ENCODE data around the gene PNLDC1. TPM values are rescaled to one million over a fixed set of nuclear protein-coding genes. Genes with fewer than 3 reads are reported as not detected.
"Not testable (repeated sequence)": the region's sequence is repeated elsewhere in the genome, so short reads cannot be mapped to it uniquely, and the experiment has no call there.

Gene PNLDC1
- total RNA-seq, 1 donor from 2014 or later = 0.11 TPM

DNA sequence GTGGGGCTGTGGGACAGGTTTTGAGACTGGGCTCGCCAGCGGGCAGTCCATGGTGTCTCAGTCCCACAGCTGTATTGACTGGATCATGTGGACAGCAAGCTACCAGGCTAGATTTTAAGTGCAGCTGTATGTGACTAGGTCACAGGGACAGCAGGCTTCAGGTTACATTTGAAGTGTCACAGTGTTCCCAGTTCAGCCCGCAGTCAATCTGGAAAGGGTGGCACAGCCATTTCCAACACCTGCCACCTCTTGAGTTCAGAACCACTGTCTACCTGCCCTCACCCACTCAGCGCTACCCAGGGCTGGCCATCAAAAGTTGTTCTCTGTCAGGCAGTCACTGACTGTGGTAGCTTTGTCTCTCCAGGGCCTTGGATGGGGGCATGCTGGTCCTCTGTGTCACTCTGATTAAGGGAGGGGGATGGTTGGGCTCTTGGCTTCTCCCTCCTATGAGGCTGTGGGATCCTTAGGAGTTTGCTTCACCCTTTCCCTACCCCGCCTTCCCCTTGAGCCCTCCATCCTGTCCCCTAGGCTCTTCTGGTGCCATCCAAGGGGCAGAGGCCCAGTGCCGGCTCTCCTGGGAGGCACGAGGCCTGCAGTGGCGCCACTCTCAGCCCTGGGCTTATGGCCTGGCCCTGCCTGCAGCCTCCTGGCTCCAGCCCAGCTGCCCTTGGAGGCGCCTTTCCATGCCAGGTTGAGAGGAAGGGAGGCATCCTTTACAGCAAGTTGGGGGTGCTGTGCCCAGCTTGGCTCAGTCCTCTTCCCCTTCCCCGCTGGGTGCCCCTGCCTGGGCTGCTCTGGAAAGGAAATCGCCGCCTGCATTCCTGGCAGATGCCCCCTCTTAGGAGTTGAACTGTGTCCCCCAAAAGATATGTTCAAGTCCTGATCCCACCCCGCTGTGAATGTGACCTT, 44.9 kb downstream of the PNLDC1 start:
- Mint-ChIP-seq H3K27me3 (ENCODE audit: low read depth, unreplicated experiment) (no peaks in the 10 kb centered on the region), H3K27ac (ENCODE audit: unreplicated experiment) (no peak overlapping the region), H3K4me3 (ENCODE audit: unreplicated experiment) (no peak overlapping the region), H3K9me3 (ENCODE audit: unreplicated experiment) (peaks cover 11% of the 10 kb centered on the region), H3K36me3 (ENCODE audit: low read depth, unreplicated experiment) (no peaks in the 10 kb centered on the region), H3K4me1 (ENCODE audit: low read depth, unreplicated experiment) (no peaks in the 10 kb centered on the region)
- Histone ChIP-seq H3K9me3 (ENCODE audit: insufficient read depth, low read depth, low read length) (no peaks in the 10 kb centered on the region), H2AFZ (ENCODE audit: low read depth, low read length) (no peak overlapping the region), H3K4me3 (ENCODE audit: insufficient read depth, low read depth, low read length) (no peak overlapping the region), H3K27me3 (ENCODE audit: insufficient read depth, low read length) (no peaks in the 10 kb centered on the region), H3K9ac (ENCODE audit: low read length) (no peak overlapping the region), H3K36me3 (ENCODE audit: insufficient read depth, low read length) (no peaks in the 10 kb centered on the region), H4K20me1 (ENCODE audit: insufficient read depth, low read length) (no peaks in the 10 kb centered on the region), H3K4me1 (ENCODE audit: insufficient read depth, low read length) (no peaks in the 10 kb centered on the region), H3K27ac (ENCODE audit: low read depth, low read length) (no peak overlapping the region), H3K4me2 (ENCODE audit: low read length) (no peak overlapping the region), H3K79me2 (ENCODE audit: insufficient read depth, low read length) (no peaks in the 10 kb centered on the region)
- FAIRE-seq (no peak), DNase-seq (ENCODE audit: low read depth) (no peak)
- TF ChIP-seq CTCF (IDR thresholded peaks at IDR 0.05; ENCODE audit: insufficient read depth, low read depth, low read length) (no peak), EZH2 (IDR thresholded peaks at IDR 0.05; ENCODE audit: insufficient read depth, low read length) (no peak)

DNA sequence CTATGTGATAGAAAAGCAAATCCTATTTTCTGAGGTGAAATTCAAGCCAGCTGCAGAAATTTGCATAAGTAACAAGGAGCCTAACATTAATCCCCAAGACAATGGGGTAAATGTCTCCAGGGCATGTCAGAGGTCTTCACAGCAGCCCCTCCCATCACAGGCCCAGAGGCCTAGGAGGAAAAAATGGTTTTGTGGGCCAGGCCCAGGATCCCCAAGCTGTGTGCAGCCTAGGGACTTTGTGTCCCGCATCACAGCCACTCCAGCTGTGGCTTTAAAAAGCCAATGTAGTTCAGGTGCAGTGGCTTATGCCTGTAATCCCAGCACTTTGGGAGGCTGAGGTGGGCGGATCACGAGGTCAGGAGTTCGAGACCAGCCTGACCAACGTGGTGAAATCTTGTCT, 48.5 kb downstream of the PNLDC1 start:
- not testable (repeated sequence) for H3K27me3 Mint-ChIP-seq (ENCODE audit: low read depth, unreplicated experiment); DNase-seq (ENCODE audit: low read depth); H3K36me3 Mint-ChIP-seq (ENCODE audit: low read depth, unreplicated experiment); H3K4me1 ChIP-seq (ENCODE audit: insufficient read depth, low read length); H3K27me3 ChIP-seq (ENCODE audit: insufficient read depth, low read length); H3K9me3 ChIP-seq (ENCODE audit: insufficient read depth, low read depth, low read length); H3K27ac Mint-ChIP-seq (ENCODE audit: unreplicated experiment); H3K27ac ChIP-seq (ENCODE audit: low read depth, low read length); H4K20me1 ChIP-seq (ENCODE audit: insufficient read depth, low read length); H3K79me2 ChIP-seq (ENCODE audit: insufficient read depth, low read length); H3K4me3 Mint-ChIP-seq (ENCODE audit: unreplicated experiment); H2AFZ ChIP-seq (ENCODE audit: low read depth, low read length); H3K4me3 ChIP-seq (ENCODE audit: insufficient read depth, low read depth, low read length); H3K4me1 Mint-ChIP-seq (ENCODE audit: low read depth, unreplicated experiment); H3K4me2 ChIP-seq (ENCODE audit: low read length); FAIRE-seq; H3K36me3 ChIP-seq (ENCODE audit: insufficient read depth, low read length); H3K9ac ChIP-seq (ENCODE audit: low read length)
- H3K9me3 Mint-ChIP-seq (ENCODE audit: unreplicated experiment) = peaks cover 11% of the 10 kb centered on the region

DNA sequence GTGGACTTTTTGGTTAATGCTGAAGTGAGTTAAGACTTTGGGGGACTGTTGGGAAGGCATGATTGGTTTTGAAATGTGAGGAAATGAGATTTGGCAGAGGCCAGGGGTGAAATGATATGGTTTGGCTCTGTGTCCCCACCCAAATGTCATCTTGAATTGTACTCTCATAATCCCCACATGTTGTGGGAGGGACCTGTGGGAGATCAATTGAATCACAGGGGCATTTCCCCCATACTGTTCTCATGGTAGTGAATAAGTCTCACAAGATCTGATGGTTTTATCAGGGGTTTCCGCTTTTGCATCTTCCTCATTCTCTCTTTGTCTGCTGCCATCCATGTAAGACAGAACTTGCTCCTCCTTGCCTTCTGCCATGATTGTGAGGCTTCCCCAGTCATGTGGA, 49.8 kb downstream of the PNLDC1 start:
- not testable (repeated sequence) for FAIRE-seq; H3K27ac ChIP-seq (ENCODE audit: low read depth, low read length); H2AFZ ChIP-seq (ENCODE audit: low read depth, low read length); H3K9ac ChIP-seq (ENCODE audit: low read length); H3K27ac Mint-ChIP-seq (ENCODE audit: unreplicated experiment); H3K9me3 ChIP-seq (ENCODE audit: insufficient read depth, low read depth, low read length); H3K4me1 Mint-ChIP-seq (ENCODE audit: low read depth, unreplicated experiment); H3K4me3 ChIP-seq (ENCODE audit: insufficient read depth, low read depth, low read length); H3K79me2 ChIP-seq (ENCODE audit: insufficient read depth, low read length); DNase-seq (ENCODE audit: low read depth); H3K27me3 Mint-ChIP-seq (ENCODE audit: low read depth, unreplicated experiment); H3K4me3 Mint-ChIP-seq (ENCODE audit: unreplicated experiment); H3K4me2 ChIP-seq (ENCODE audit: low read length); H3K27me3 ChIP-seq (ENCODE audit: insufficient read depth, low read length); H3K36me3 ChIP-seq (ENCODE audit: insufficient read depth, low read length); H3K36me3 Mint-ChIP-seq (ENCODE audit: low read depth, unreplicated experiment); H4K20me1 ChIP-seq (ENCODE audit: insufficient read depth, low read length); H3K4me1 ChIP-seq (ENCODE audit: insufficient read depth, low read length)
- peaks cover 11% of the 10 kb centered on the region for H3K9me3 Mint-ChIP-seq (ENCODE audit: unreplicated experiment)
